A549 (cell line): Measurements from ENCODE around the gene TMEM19.

ENCODE experiments used
- E2F6 ChIP-seq: IDR thresholded peaks from 2 replicates; pipeline ENCODE4 v1.6.1; 2012; ENCODE audit warnings: low read depth, borderline replicate concordance
- MYC ChIP-seq: IDR thresholded peaks from 2 replicates; pipeline ENCODE4 v1.6.1; 2012; ENCODE audit warnings: mild to moderate bottlenecking, inconsistent platforms, low read length, improper control_type of control experiment, borderline replicate concordance
- TF ChIP-seq, protein P1 (sequence below): fragments of >200 bp; sonication (Bioruptor Twin); formaldehyde crosslinking; IDR thresholded peaks from 3 replicates; pipeline ENCODE4 v1.5.1; 2016

GRCh38 chr12:71641390-71641789, 44.5 kb upstream of the TMEM19 start:
- TF ChIP-seq, protein P1, sequence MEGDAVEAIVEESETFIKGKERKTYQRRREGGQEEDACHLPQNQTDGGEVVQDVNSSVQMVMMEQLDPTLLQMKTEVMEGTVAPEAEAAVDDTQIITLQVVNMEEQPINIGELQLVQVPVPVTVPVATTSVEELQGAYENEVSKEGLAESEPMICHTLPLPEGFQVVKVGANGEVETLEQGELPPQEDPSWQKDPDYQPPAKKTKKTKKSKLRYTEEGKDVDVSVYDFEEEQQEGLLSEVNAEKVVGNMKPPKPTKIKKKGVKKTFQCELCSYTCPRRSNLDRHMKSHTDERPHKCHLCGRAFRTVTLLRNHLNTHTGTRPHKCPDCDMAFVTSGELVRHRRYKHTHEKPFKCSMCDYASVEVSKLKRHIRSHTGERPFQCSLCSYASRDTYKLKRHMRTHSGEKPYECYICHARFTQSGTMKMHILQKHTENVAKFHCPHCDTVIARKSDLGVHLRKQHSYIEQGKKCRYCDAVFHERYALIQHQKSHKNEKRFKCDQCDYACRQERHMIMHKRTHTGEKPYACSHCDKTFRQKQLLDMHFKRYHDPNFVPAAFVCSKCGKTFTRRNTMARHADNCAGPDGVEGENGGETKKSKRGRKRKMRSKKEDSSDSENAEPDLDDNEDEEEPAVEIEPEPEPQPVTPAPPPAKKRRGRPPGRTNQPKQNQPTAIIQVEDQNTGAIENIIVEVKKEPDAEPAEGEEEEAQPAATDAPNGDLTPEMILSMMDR: no peak
- TF ChIP-seq E2F6: no peak
- TF ChIP-seq MYC: no peak
